Skin epidermis (tissue), 12 donors: ENCODE measurements around the gene MOCS1.

Experiments
- H3K27ac ChIP-seq, 21 experiments: fragments of 200-600 bp; sonication (generic) in 11 of 21; one replicate each; pipeline ENCODE4 v1.5.0; 2020; ENCODE audit warnings: mild to moderate bottlenecking in 3 of 21, inconsistent platforms in 2 of 21, moderate library complexity in 2 of 21
- H3K4me3 ChIP-seq, 7 experiments: fragments of 200-600 bp; sonication (generic) in 2 of 7; one replicate each; pipeline ENCODE4 v1.5.0; 2020; ENCODE audit warnings: inconsistent platforms in 2 of 7, mild to moderate bottlenecking in 2 of 7, moderate library complexity in 1 of 7

MOCS1 gene

GRCh38 chr6:39907871-39908575 lies 26.2 kb downstream of the MOCS1 start:
- H3K27ac ChIP-seq = no peak overlapping the region
- H3K4me3 ChIP-seq = no peak overlapping the region

DNA sequence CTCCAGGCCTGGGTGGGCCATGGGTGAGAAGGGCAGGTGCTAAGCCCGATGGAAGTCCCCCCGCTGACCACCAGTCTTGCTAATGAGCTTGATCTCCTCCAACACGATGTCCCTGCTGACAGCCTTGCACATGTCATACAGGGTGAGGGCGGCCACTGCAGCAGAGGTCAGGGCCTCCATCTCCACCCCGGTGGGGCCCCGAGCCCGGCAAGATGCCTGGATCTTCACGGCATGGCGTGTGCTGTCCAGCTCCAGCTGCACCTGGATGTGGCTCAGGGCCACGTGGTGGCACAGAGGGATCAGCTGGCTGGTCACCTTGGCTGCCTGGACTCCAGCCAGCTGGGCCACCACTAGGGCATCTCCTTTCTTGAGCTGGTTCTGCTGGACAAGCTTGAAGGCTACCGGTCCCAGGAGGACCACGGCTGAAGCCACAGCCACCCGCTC lies 27.9 kb downstream of the MOCS1 start:
- no peak overlapping the region for H3K4me3 ChIP-seq
- H3K27ac ChIP-seq = no peak overlapping the region

GRCh38 chr6:39905640-39905975 lies 28.7 kb downstream of the MOCS1 start:
- no peak overlapping the region for H3K4me3 ChIP-seq
- no peak overlapping the region for H3K27ac ChIP-seq

- no peak overlapping the region for H3K4me3 ChIP-seq
- no peak overlapping the region for H3K27ac ChIP-seq
Observed at GRCh38 chr6:39904946-39905639, 29.2 kb downstream of the MOCS1 start.

- no peak overlapping the region for H3K4me3 ChIP-seq
- H3K27ac ChIP-seq = no peak overlapping the region
Observed at GRCh38 chr6:39903656-39904055, 30.6 kb downstream of the MOCS1 start.

DNA sequence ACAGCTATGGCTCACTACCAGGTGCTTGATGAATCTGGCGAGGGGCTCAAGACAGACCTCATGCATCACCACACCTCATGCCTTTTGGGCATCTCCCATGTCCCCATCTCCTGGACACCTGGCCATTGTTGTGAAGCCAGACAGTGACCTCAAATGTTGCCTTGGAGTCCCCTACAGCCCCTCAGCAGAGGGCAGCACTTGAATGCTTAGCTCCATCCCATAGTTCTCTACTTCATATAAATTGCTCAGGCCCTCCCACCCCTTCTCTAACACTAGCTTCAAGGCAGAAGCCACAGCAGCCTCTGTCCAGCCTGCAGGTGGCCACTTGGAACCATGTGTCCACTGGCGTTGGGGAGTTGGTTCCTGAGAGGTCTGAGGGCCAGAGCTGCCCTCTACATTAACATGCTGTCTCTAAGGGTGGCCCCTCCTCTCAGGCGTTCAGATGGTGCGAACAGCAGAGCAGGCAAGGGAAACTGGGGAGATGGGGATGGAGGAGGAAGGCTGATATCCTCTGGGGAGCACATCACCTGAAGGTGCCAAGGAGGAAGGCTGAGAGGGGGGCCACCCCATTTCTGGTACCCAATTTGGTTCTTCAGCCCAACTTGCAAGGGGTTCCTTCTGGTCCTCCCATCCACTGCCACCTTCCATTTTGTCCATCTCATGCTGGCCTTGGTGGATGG lies 31.3 kb downstream of the MOCS1 start:
- Histone ChIP-seq H3K27ac (no peak overlapping the region), H3K4me3 (no peak overlapping the region)

GRCh38 chr6:39902136-39902535 lies 32.1 kb downstream of the MOCS1 start:
- no peak overlapping the region for H3K4me3 ChIP-seq
- no peak overlapping the region for H3K27ac ChIP-seq

DNA sequence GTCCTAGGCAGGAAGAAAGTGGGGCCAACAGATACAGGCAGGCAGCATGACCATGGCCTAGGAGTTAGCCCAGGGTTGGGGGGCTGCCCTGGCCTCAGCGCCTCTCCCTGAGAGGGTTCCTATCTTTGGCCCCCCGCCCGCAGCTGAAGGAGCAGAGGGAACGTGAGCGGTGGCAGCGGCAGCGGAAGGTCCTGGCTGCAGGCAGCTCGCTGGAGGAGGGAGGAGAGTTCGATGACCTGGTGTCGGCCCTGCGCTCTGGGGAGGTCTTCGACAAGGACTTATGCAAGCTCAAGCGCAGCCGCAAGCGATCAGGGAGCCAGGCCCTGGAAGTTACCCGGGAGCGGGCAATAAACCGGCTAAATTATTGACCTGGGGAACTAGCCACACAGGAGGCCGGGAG lies 32.6 kb downstream of the MOCS1 start:
- Histone ChIP-seq H3K27ac (no peak overlapping the region), H3K4me3 (no peak overlapping the region)

DNA sequence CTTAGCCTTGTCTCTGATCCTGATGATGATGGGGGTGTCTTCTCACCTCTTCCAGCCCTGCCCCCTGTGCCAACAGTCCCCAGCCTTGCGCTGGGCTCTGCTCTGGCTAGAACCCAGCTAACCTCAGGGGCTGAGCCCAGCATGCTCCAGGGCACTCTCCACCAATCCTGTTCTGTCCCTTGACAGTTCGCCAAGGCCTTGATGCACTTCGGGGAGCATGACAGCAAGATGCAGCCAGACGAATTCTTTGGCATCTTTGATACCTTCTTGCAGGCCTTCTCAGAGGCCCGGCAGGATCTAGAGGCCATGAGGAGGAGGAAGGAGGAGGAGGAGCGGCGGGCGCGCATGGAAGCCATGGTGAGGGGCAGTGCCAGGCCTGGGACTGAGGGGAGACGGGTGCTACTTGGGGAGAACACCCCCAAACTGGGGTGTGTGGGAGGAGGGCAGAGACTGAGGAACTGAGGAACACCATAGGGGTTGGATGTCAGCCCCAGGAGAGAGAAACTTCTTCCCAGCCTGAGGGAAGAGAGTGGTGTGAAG lies 33.1 kb downstream of the MOCS1 start:
- H3K27ac ChIP-seq = peak overlapping the region in 1 of 21 experiments; percentile 8
- H3K4me3 ChIP-seq = no peak overlapping the region

DNA sequence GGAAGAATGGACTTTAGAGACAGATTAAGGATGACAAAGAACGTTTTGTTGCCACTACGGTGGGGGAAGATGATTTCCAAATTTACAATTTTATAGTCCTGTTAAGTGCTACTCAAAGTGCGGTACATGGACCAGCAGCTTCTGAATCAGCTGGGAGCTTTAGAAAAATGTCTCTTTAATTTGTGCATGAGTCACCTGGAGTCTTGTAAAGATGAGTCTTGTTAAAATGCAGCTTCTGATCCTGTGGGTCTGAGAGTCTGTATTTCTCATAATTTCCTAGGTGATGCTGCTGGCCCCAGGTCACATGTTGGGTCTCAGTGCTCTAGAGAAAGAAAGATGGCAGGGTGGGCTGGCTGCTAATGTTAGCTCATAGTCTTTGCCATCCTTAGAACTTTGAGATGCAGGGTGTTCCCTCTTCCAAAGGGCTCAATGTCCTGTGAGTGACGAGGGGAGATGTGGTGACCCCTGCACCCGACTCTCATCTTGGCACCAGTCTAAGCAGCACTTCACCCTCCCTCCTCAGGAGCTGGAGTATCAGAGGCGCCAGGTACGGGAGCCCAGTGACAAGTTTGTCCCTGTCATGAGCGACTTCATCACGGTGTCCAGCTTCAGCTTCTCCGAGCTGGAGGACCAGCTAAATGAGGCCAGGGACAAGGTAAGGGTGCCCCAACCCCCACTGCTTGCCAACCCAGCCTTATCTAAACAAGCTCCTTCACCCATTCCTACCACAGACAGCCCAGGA lies 34.5 kb downstream of the MOCS1 start:
- no peak overlapping the region for H3K27ac ChIP-seq
- H3K4me3 ChIP-seq = no peak overlapping the region

DNA sequence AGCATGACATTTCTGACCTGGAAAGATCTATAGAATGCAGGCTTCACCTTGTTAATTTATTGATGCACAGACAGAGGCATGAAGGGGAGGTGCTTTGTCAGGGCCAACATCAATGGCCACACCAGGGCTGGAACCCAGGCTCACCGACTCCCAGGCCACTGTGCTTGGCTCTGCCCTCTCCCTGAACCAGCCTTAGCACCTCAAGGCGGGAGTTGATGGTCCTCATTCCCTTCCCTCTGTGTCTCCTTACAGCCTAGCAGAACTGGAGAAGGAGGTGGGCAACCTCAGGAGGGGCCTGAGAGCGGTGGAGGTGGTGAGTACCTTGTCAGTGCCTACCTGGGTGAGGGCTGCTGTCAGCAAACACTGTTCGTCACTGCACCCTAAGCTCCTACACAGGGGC lies 35.6 kb downstream of the MOCS1 start:
- Histone ChIP-seq H3K4me3 (no peak overlapping the region), H3K27ac (no peak overlapping the region)

GRCh38 chr6:39897698-39898097 lies 36.6 kb downstream of the MOCS1 start:
- no peak overlapping the region for H3K27ac ChIP-seq

GRCh38 chr6:39896701-39897100 lies 37.6 kb downstream of the MOCS1 start:
- H3K4me3 ChIP-seq = no peak overlapping the region
- H3K27ac ChIP-seq = no peak overlapping the region

More at GRCh38 chr6:39897698-39898097, 36.6 kb downstream of the MOCS1 start:
- no peak overlapping the region for H3K4me3 ChIP-seq

DNA sequence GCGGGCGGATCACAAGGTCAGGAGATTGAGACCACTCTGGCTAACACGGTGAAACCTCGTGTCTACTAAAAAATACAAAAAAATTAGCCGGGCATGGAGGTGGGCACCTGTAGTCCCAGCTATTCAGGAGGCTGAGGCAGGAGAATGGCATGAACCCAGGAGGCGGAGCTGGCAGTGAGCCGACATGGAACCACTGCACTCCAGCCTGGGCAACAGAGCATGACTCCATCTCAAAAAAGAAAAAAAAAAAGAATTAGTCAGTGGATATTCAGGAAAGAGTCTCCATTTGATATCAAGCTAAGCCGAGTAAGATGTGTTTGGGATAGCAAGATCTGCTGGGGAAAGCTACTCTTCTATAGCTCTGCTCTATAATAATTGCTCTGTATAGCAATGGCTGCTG lies 41.0 kb downstream of the MOCS1 start:
- Histone ChIP-seq H3K4me3 (no peak overlapping the region), H3K27ac (no peak overlapping the region)

DNA sequence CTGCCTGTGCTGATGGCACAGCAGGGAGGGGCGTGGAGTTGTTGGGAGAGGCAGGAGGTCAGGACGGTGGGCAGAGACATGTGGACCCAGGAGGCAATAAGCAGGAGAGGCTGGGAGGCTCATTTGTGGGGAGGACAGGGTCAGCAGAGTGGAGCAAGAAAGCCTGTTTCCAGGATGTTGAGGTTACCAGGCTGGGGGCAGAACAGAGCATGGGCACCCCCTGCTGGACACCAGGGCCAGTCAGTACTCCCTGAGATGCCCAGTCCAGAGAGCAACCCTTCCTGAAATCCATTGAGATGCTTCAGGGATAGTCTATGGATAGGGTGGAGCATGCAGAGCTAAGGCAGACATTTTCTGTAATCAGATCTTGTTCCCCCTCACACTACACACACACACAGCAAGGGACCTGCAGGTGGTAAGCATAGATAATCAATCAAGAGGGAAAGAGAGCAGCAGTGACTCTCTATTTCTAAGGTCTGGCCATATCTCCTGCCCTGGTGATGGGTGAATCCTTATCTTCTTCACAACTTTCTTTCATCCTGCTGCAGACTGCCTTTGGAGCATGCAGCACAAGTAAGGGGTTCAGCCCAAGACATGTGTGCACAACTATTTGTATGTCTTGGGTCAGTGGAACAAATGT lies 41.7 kb downstream of the MOCS1 start:
- Histone ChIP-seq H3K4me3 (no peak overlapping the region), H3K27ac (no peak overlapping the region)

DNA sequence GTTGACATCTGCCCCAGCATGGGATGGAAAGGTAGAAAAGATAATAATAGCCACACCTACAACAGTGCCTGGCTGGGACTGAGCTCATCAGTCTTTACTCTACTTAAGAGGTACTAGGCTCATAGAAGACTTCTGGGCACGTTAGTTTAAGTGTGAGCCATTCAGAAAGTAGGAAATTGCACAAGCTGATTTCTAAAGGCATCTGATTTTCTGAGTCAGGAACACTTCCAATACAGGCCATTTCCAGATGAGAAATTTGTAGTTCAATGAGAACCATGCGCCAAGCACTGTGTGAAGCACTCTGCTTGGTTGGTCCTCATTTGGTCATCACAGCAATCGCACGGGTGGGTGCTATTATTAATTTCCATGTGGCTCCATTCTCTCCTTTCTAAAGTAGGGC lies 42.3 kb downstream of the MOCS1 start:
- Histone ChIP-seq H3K4me3 (no peak overlapping the region), H3K27ac (no peak overlapping the region)

DNA sequence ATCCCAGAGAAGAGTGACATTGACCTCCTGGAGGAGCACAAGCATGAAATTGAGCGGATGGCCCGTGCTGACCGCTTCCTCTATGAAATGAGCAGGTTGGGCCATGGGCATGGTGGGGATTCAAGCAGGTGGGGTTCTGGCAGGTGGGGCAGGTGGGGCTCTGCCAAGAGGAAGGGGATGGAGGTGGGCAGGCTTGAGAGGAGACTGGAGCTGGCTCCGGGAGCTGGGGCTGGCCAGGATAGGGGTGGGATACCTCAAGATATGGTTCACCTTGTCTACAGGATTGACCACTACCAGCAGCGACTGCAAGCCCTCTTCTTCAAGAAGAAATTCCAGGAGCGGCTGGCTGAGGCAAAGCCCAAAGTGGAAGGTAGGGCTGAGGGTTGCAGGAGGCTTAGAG lies 42.9 kb downstream of the MOCS1 start:
- Histone ChIP-seq H3K27ac (no peak overlapping the region), H3K4me3 (no peak overlapping the region)

GRCh38 chr6:39889229-39889628 lies 45.0 kb downstream of the MOCS1 start:
- Histone ChIP-seq H3K4me3 (no peak overlapping the region), H3K27ac (no peak overlapping the region)

DNA sequence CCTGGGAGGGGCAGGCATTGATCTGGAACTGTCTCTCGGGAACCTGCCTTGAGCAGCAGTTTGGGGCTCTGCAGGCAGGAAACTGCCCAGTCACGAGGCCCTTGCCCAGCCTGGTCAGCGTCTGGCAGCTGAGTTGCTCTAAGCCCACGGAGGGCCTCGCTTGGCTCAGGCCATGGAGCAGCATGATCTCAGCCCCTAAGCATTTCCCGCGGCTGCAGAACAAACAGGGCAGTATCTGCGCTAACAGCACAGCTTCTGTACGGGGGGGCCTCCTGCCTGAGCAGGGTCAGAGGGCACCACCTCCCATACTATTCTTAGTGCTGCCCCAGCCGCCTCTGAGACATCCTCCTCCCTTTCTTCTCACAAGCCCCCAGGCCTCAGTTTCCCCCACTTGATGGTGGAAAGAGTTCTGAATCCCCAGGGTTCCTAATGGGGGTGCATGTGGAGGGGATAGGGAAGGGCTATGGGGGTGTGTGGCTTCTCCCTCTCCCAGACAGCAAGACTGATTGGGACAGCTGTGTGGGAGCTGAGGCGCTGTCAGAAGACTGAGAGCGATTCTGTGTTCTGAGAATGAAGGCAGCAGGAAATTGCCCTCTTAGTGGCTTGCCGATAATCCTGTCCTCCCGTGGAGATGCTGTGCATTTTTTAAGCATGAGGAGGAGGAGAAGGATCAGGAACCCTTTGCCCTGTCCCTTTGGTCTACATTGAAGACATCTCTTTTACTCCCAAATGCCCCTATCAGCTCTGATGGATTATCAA lies 46.4 kb downstream of the MOCS1 start:
- Histone ChIP-seq H3K27ac (peak overlapping the region in 6 of 21 experiments; percentile 8 to 44 (median 21)), H3K4me3 (no peak overlapping the region)
